Stomach (tissue), 9 donors: Measurements from ENCODE around the gene PEX26. TPM values are rescaled to one million over a fixed set of nuclear protein-coding genes. Genes with fewer than 3 reads are reported as not detected.
A peak's percentile ranks its signal among the peaks of the same experiment; 100 is the strongest.

ENCODE experiments used
- DNase-seq, 2 donors: peaks; one replicate each; pipeline versions ENCODE4 v3.0.0 to v3.0.0-alpha.2; 2013 to 2019
- H3K27ac ChIP-seq, 5 donors: fragments of 200-600 bp in 4 of 5; sonication (generic) in 4 of 5; one replicate each; pipeline ENCODE4 v1.5.1; 2013 to 2019; ENCODE audit warnings: mild to moderate bottlenecking in 1 of 5, moderate library complexity in 1 of 5
- H3K27me3 ChIP-seq, 3 donors: fragments of 200-600 bp; sonication (generic); one replicate each; pipeline ENCODE4 v1.5.1; 2017 to 2019; ENCODE audit warnings: mixed run types in 1 of 3
- H3K36me3 ChIP-seq, 4 donors: fragments of 200-600 bp; sonication (generic); 1 replicate in 3 of 4; 2 replicates in 1 of 4; pipeline ENCODE4 v1.5.1; 2016 to 2019
- H3K4me1 ChIP-seq, 4 donors: fragments of 200-600 bp; sonication (generic); one replicate each; pipeline ENCODE4 v1.5.1; 2016 to 2019
- H3K4me3 ChIP-seq, 4 donors: fragments of 200-600 bp; sonication (generic) in 3 of 4; one replicate each; pipeline ENCODE4 v1.5.1; 2016 to 2019; ENCODE audit warnings: mild to moderate bottlenecking in 1 of 4
- H3K9me3 ChIP-seq, 4 donors: fragments of 200-600 bp; sonication (generic); one replicate each; pipeline ENCODE4 v1.5.1; 2016 to 2019
- CTCF ChIP-seq, 7 experiments: fragments of 450-650 bp in 4 of 7; fragments of 200-600 bp in 3 of 7; sonication (generic) in 3 of 7; IDR thresholded peaks; one replicate each; pipeline ENCODE4 v1.5.1; 2016 to 2019; ENCODE audit warnings: antibody characterized with exemption in 7 of 7, control low read depth in 2 of 7, mild to moderate bottlenecking in 1 of 7
- EP300 ChIP-seq: sonication (generic); formaldehyde crosslinking; IDR thresholded peaks from one replicate; pipeline ENCODE4 v1.6.1; 2017; ENCODE audit warnings: antibody characterized with exemption
- POLR2A ChIP-seq, 4 donors: fragments of 450-650 bp; IDR thresholded peaks; one replicate each; pipeline ENCODE4 v1.6.1; 2016; ENCODE audit warnings: antibody characterized with exemption in 4 of 4, control low read depth in 2 of 4, mild to moderate bottlenecking in 1 of 4, moderate library complexity in 1 of 4
- POLR2AphosphoS5 ChIP-seq, 3 donors: sonication (generic); formaldehyde crosslinking; IDR thresholded peaks; one replicate each; pipeline ENCODE4 v1.6.1; 2016; ENCODE audit warnings: antibody characterized with exemption in 3 of 3
- WGBS, 5 donors: extraction: QIAGEN DNeasy Blood & Tissue Kit in 3 of 5; methylation state at CpG; one replicate each; pipeline versions ENCODE4 v1.1.5 to v1.1.7; 2013 to 2018; 5-methylcytosine and 5-hydroxymethylcytosine counted together
- intact Hi-C: fragments of 100-400 bp; cut with DNase I; formaldehyde crosslinking; loops from one replicate; pipeline ENCODE4 v1.15.1; 2023; ENCODE audit warnings: low total_unique reads
- polyA plus RNA-seq, 3 donors: library from polyadenylated mRNA; stranded (reverse); fragments of 200-250 nt; gene quantifications; one replicate each; pipeline ENCODE4 v1.2.3, GENCODE V29; 2013
- total RNA-seq, 5 donors: library from RNA; depleted of rRNA; stranded (reverse); fragments of >200 nt; gene quantifications; one replicate each; pipeline versions ENCODE4 v1.1.0 to v1.2.3, GENCODE V29; 2014 to 2016
- donor health status: healthy with polysubstance abuse.
- donor health status: Bipolar disorder and iron deficiency.
- donor health status: healthy.

Gene PEX26
- total and polyA plus RNA-seq, 8 donors, result 6.7 to 564 (median 16.5) TPM

GRCh38 chr22:18091478-18091877 lies 13.7 kb downstream of the PEX26 start:
- Histone ChIP-seq H3K9me3 (no peaks in the 10 kb centered on the region), H3K4me3 (peak overlapping the region; percentile 13 to 41 (median 28)), H3K4me1 (peaks cover 10 to 53% (median 20%) of the 10 kb centered on the region in 4 donors), H3K27me3 (no peaks in the 10 kb centered on the region), H3K27ac (peak overlapping the region; percentile 83 to 90 (median 86)), H3K36me3 (peaks cover 29 to 45% (median 44%) of the 10 kb centered on the region in 4 donors)
- 37 to 56% (median 45%) methylated on average over 7 of the region's 7 CpGs for WGBS, 5 donors
- intact Hi-C loops, result no loop called here
- DNase-seq, result no peak
- no peak for TF ChIP-seq CTCF (IDR thresholded peaks at IDR 0.05)
- no peak for TF ChIP-seq POLR2A (IDR thresholded peaks at IDR 0.05)
- no peak for TF ChIP-seq POLR2AphosphoS5 (IDR thresholded peaks at IDR 0.05)
- no peak for TF ChIP-seq EP300

GRCh38 chr22:18091916-18092526 lies 14.2 kb downstream of the PEX26 start:
- peak; percentile 75 to 88 for DNase-seq
- Histone ChIP-seq H3K4me1 (peaks cover 10 to 53% (median 20%) of the 10 kb centered on the region in 4 donors), H3K27ac (peak overlapping the region; percentile 83 to 90 (median 86)), H3K27me3 (no peaks in the 10 kb centered on the region), H3K4me3 (peak overlapping the region; percentile 13 to 41 (median 28)), H3K36me3 (peaks cover 26 to 39% (median 38%) of the 10 kb centered on the region in 4 donors), H3K9me3 (no peaks in the 10 kb centered on the region)
- 17 to 34% (median 19%) methylated on average over 22 of the region's 22 CpGs for WGBS, 5 donors
- TF ChIP-seq POLR2A (IDR thresholded peaks at IDR 0.05), result no peak
- peak in 2 of 3 donors; percentile 32 to 54 for TF ChIP-seq POLR2AphosphoS5 (IDR thresholded peaks at IDR 0.05)
- no peak for TF ChIP-seq EP300
- intact Hi-C loops, result no loop called here

- 88 to 95% (median 89%) methylated on average over 6 of the region's 6 CpGs for WGBS, 5 donors
- H3K36me3 ChIP-seq, result peaks cover 10 to 34% (median 25%) of the 10 kb centered on the region in 4 donors
- intact Hi-C loops, result no loop called here
Measured at GRCh38 chr22:18093661-18094060, 15.9 kb downstream of the PEX26 start.

GRCh38 chr22:18095101-18095805 lies 17.5 kb downstream of the PEX26 start:
- Histone ChIP-seq H3K36me3 (peaks cover 2 to 19% (median 14%) of the 10 kb centered on the region in 4 donors), H3K9me3 (no peaks in the 10 kb centered on the region), H3K27me3 (no peaks in the 10 kb centered on the region), H3K27ac (no peak overlapping the region), H3K4me1 (peaks cover 3 to 40% (median 20%) of the 10 kb centered on the region in 4 donors), H3K4me3 (no peak overlapping the region)
- TF ChIP-seq CTCF (IDR thresholded peaks at IDR 0.05) (no peak), POLR2AphosphoS5 (IDR thresholded peaks at IDR 0.05) (no peak), POLR2A (IDR thresholded peaks at IDR 0.05) (no peak), EP300 (no peak)
- no peak for DNase-seq
- WGBS, 5 donors, result 79 to 85% (median 82%) methylated on average over 8 of the region's 8 CpGs
- intact Hi-C loops, result no loop called here

More at GRCh38 chr22:18093661-18094060, 15.9 kb downstream of the PEX26 start:
- Histone ChIP-seq H3K9me3 (no peaks in the 10 kb centered on the region), H3K4me3 (no peak overlapping the region), H3K4me1 (peaks cover 6 to 43% (median 20%) of the 10 kb centered on the region in 4 donors), H3K27me3 (no peaks in the 10 kb centered on the region), H3K27ac (no peak overlapping the region)
- no peak for TF ChIP-seq POLR2A (IDR thresholded peaks at IDR 0.05)
- TF ChIP-seq EP300, result no peak
- no peak for TF ChIP-seq POLR2AphosphoS5 (IDR thresholded peaks at IDR 0.05)
- no peak for DNase-seq

GRCh38 chr22:18096823-18097222 lies 19.0 kb downstream of the PEX26 start:
- Histone ChIP-seq H3K4me1 (peaks cover 3 to 25% (median 16%) of the 10 kb centered on the region in 4 donors), H3K36me3 (peaks cover 0 to 23% (median 14%) of the 10 kb centered on the region in 4 donors), H3K9me3 (no peaks in the 10 kb centered on the region), H3K27ac (no peak overlapping the region), H3K27me3 (no peaks in the 10 kb centered on the region), H3K4me3 (no peak overlapping the region)
- intact Hi-C loops, result no loop called here
- DNase-seq, result no peak
- TF ChIP-seq POLR2A (IDR thresholded peaks at IDR 0.05) (no peak), POLR2AphosphoS5 (IDR thresholded peaks at IDR 0.05) (no peak), CTCF (IDR thresholded peaks at IDR 0.05) (no peak), EP300 (no peak)
- WGBS, 5 donors, result 57 to 94% (median 75%) methylated on average over 3 of the region's 3 CpGs
